ENCODE results near the gene PRAC1.

DNA sequence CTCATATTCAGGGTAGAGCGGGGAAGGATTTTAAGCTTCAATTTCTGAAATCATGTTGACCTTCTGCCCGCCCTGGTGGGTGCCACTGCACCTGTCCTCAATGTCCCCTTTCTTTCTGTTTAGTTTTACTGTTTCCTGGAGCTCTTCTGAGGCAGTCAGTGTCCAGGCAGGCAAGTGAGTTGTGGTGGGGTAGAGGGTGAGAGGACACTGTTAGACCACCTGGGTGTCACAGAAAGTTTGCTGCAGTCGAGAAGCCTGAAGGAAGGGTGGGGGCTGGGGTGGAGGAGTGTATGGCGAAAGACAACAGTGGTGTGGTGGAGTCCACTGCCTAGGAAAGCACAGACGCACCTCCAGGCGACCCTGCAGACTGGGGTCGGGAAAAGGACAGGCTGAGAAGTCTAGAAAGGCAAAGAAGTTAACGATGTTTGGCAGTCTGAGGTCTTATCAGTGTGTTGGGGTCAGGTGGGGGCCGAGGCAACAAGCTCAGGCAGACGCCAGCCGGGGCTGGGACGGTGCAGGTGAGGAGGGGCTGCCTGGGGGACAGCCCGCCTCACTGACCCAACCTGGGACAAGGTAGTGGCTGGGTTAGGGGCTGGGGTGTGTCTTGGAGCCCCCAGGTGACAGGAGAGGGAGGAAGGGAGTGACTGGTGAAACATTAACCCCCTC is 29.5 kb upstream of the PRAC1 start:
- TF ChIP-seq, protein P1, sequence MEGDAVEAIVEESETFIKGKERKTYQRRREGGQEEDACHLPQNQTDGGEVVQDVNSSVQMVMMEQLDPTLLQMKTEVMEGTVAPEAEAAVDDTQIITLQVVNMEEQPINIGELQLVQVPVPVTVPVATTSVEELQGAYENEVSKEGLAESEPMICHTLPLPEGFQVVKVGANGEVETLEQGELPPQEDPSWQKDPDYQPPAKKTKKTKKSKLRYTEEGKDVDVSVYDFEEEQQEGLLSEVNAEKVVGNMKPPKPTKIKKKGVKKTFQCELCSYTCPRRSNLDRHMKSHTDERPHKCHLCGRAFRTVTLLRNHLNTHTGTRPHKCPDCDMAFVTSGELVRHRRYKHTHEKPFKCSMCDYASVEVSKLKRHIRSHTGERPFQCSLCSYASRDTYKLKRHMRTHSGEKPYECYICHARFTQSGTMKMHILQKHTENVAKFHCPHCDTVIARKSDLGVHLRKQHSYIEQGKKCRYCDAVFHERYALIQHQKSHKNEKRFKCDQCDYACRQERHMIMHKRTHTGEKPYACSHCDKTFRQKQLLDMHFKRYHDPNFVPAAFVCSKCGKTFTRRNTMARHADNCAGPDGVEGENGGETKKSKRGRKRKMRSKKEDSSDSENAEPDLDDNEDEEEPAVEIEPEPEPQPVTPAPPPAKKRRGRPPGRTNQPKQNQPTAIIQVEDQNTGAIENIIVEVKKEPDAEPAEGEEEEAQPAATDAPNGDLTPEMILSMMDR (IDR thresholded peaks at IDR 0.05 in 8 of 11, conservative IDR thresholded peaks at IDR 0.05 in 3 of 11) = no peak
- TF ChIP-seq POLR2AphosphoS5 (IDR thresholded peaks at IDR 0.05) = no peak
- no peak for TF ChIP-seq POLR2A (IDR thresholded peaks at IDR 0.05)

All from spleen (tissue), 7 donors.